ENCODE data around the gene FRMD3.

Gene FRMD3

GRCh38 chr9:83355729-83356151 lies 182.5 kb downstream of the FRMD3 start:
- TF ChIP-seq CTCF (conservative IDR thresholded peaks at IDR 0.05; ENCODE audit: low read length) (no peak), EZH2phosphoT487 (IDR thresholded peaks at IDR 0.05; ENCODE audit: borderline replicate concordance) (no peak)
- Histone ChIP-seq H3F3A (ENCODE audit: low read depth) (no peaks in the 10 kb centered on the region), H3K27me3 (ENCODE audit: insufficient read depth, low read length, poor library complexity, severe bottlenecking) (no peaks in the 10 kb centered on the region), H2AFZ (ENCODE audit: low read length) (no peak overlapping the region), H3K4me3 (ENCODE audit: low read length, poor library complexity, severe bottlenecking) (no peak overlapping the region), H3K4me2 (ENCODE audit: low read depth, low read length, poor library complexity, severe bottlenecking) (no peak overlapping the region), H4K20me1 (ENCODE audit: insufficient read depth, low read length, poor library complexity, severe bottlenecking) (no peaks in the 10 kb centered on the region), H3K9me2 (replicated peaks; ENCODE audit: low read depth, low read length) (no peaks in the 10 kb centered on the region), H3K79me2 (ENCODE audit: insufficient read depth, low read length) (no peaks in the 10 kb centered on the region), H3K9ac (ENCODE audit: low read depth, low read length, poor library complexity, severe bottlenecking) (no peak overlapping the region), H3K9me3 (ENCODE audit: insufficient read depth, low read depth, low read length) (no peaks in the 10 kb centered on the region), H3K36me3 (ENCODE audit: insufficient read depth, low read length) (no peaks in the 10 kb centered on the region), H3K4me1 (ENCODE audit: insufficient read depth, low read length, poor library complexity, severe bottlenecking) (no peaks in the 10 kb centered on the region)

- Histone ChIP-seq H3K9me3 (ENCODE audit: insufficient read depth, low read depth, low read length) (no peaks in the 10 kb centered on the region), H3K4me3 (ENCODE audit: low read length, poor library complexity, severe bottlenecking) (no peak overlapping the region), H3K36me3 (ENCODE audit: insufficient read depth, low read length) (no peaks in the 10 kb centered on the region), H3K79me2 (ENCODE audit: insufficient read depth, low read length) (no peaks in the 10 kb centered on the region), H4K20me1 (ENCODE audit: insufficient read depth, low read length, poor library complexity, severe bottlenecking) (no peaks in the 10 kb centered on the region), H3K9me2 (replicated peaks; ENCODE audit: low read depth, low read length) (no peaks in the 10 kb centered on the region), H3K9ac (ENCODE audit: low read depth, low read length, poor library complexity, severe bottlenecking) (no peak overlapping the region), H2AFZ (ENCODE audit: low read length) (no peak overlapping the region), H3K27me3 (ENCODE audit: insufficient read depth, low read length, poor library complexity, severe bottlenecking) (no peaks in the 10 kb centered on the region), H3K4me2 (ENCODE audit: low read depth, low read length, poor library complexity, severe bottlenecking) (no peak overlapping the region), H3F3A (ENCODE audit: low read depth) (no peaks in the 10 kb centered on the region), H3K4me1 (ENCODE audit: insufficient read depth, low read length, poor library complexity, severe bottlenecking) (no peaks in the 10 kb centered on the region)
- TF ChIP-seq CTCF (conservative IDR thresholded peaks at IDR 0.05; ENCODE audit: low read length) (no peak), EZH2phosphoT487 (IDR thresholded peaks at IDR 0.05; ENCODE audit: borderline replicate concordance) (no peak)
Observed at GRCh38 chr9:83355024-83355444, 183.2 kb downstream of the FRMD3 start.

- Histone ChIP-seq H4K20me1 (ENCODE audit: insufficient read depth, low read length, poor library complexity, severe bottlenecking) (no peaks in the 10 kb centered on the region), H3K9me2 (replicated peaks; ENCODE audit: low read depth, low read length) (no peaks in the 10 kb centered on the region), H3K4me1 (ENCODE audit: insufficient read depth, low read length, poor library complexity, severe bottlenecking) (no peaks in the 10 kb centered on the region), H3F3A (ENCODE audit: low read depth) (no peaks in the 10 kb centered on the region), H3K79me2 (ENCODE audit: insufficient read depth, low read length) (no peaks in the 10 kb centered on the region), H3K4me2 (ENCODE audit: low read depth, low read length, poor library complexity, severe bottlenecking) (no peak overlapping the region), H3K9me3 (ENCODE audit: insufficient read depth, low read depth, low read length) (no peaks in the 10 kb centered on the region), H3K4me3 (ENCODE audit: low read length, poor library complexity, severe bottlenecking) (no peak overlapping the region), H3K27me3 (ENCODE audit: insufficient read depth, low read length, poor library complexity, severe bottlenecking) (no peaks in the 10 kb centered on the region), H2AFZ (ENCODE audit: low read length) (no peak overlapping the region), H3K9ac (ENCODE audit: low read depth, low read length, poor library complexity, severe bottlenecking) (no peak overlapping the region), H3K36me3 (ENCODE audit: insufficient read depth, low read length) (no peaks in the 10 kb centered on the region)
- TF ChIP-seq CTCF (conservative IDR thresholded peaks at IDR 0.05; ENCODE audit: low read length) = no peak
- no peak for TF ChIP-seq EZH2phosphoT487 (IDR thresholded peaks at IDR 0.05; ENCODE audit: borderline replicate concordance)
Observed at GRCh38 chr9:83349031-83349430, 189.2 kb downstream of the FRMD3 start.
